ENCODE results near the gene RMND1.
"Not testable (repeated sequence)": the region's sequence is repeated elsewhere in the genome, so short reads cannot be mapped to it uniquely, and the experiment has no call there.

Gene RMND1

DNA sequence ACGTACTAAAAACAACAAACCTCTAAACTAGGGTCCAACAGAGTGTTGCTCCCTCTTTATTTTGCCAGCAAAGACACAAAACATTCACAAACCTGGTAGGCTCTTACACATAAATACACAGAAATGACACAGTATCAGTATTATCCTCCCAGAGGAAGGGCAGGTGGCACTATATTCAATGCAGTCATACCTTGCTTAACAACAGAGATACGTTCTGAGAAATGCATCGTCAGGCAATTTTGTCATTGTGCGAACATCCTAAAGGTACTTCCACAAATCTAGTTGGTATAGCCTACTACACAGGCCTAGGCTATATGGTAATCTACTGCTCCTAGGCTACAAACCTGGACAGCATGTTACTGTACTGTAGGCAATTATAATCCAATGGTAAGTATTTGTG lies 70.2 kb downstream of the RMND1 start:
- DNase-seq, result no peak

DNA sequence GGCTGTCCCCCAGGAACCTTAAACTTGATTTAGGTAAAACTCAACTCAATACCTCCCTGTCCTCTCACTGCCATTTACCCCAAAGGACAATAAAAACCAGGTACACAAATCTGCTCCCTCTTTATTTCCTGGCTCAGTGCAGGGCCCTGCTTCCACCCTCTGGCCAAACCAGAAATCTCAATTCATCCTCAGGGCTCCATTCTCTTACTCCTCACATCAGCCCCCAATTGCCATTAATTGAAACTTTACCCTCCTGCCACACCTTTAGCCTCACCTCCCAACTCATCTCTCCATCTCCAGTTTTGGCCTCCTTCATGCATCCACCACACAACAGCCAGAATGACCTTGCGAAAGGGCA lies 71.1 kb downstream of the RMND1 start:
- DNase-seq, result no peak

DNA sequence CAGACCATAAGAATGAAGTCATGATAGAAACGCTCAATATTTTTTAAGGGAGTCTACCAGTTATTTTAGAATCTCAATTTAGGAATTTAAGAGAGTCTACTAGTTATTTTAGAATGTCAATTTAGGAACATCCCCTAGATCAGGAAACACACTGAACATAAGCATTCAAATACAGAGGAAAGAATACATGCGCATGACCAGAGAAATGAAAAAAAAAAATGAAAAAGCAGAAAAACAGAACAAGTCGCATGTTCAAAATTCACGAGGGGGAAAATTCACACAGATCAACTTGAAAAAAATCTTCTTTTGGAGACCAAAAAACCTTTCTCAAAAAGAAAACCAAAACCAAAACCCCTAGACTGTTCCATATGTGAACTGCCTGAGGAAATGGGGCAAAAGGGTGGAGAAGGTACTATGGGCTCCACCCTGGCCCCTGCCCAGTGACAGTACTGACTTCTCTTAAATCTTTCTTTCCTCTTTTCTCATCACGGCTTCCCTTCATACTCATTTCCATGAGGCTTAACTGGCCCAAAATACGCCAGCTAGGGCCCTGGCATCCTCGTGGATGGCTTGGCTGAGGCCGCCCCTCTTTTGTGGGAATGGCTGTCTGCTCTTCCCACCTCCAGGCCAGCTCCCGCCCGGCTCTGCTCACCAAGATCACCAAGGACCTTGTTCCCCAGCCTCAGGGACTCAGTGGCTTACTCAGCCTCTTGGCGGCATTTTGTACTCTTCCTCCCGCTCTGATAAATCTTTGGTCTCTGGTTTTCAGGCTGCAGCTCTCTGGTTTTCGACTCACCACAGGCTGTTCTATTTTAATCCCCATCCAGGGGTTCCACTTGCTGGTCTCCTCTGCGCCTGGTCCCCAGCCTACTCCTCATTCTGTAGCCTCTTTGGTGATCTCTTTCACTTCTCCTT lies 71.7 kb downstream of the RMND1 start:
- no peak for DNase-seq

DNA sequence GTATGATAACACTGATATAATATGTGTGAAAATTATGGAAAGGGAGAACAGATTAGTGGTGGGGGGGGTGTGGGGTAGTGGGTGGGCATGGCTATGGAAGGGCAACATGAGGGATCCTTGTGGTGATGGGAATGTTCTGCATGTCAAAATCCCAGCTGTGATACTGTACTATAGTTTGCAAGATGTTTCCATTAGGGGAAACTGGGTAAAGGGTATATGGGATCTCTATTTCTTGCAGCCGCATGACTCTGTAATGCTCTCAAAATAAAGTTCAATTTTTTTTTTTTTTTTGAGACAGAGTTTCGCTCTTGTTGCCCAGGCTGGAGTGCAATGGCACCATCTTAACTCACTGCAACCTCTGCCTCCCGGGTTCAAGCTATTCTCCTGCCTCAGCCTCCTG lies 74.8 kb downstream of the RMND1 start:
- DNase-seq, result no peak

DNA sequence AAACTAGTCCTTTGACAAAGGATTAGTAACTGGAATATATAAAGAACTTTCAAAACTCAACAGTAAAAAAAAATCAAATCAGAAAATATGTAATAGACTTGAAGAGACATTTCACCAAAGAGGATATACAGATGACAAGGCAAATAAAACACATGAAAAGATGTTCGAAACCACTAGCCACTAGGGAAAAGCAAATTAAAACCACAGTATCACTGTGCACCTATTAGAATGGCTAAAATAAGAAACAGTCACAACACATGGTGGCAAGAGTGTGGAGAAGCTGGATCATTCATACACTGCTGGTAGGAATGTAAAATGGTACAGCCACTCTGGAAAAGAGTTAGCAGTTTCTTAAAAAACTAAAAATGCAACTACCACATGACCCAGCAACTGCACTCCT lies 75.5 kb downstream of the RMND1 start:
- DNase-seq, result no peak

DNA sequence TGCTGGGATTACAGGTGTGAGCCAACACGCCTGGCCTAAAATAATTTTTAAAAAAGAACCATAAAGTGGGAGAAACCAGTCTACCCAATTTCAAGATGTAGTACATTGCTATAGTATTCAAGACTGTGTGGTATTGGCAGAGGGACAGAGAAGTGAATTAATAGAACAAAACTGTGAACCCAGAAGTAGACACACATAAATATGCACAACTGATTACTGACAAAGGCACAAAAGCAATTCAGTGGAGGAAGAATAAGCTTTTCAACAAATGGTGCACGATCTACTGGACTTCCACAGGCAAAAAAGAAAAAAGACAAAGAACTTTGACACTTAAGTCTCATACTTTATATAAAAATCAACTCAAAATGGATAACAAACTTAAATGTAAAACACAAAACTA lies 76.1 kb downstream of the RMND1 start:
- DNase-seq, result no peak

DNA sequence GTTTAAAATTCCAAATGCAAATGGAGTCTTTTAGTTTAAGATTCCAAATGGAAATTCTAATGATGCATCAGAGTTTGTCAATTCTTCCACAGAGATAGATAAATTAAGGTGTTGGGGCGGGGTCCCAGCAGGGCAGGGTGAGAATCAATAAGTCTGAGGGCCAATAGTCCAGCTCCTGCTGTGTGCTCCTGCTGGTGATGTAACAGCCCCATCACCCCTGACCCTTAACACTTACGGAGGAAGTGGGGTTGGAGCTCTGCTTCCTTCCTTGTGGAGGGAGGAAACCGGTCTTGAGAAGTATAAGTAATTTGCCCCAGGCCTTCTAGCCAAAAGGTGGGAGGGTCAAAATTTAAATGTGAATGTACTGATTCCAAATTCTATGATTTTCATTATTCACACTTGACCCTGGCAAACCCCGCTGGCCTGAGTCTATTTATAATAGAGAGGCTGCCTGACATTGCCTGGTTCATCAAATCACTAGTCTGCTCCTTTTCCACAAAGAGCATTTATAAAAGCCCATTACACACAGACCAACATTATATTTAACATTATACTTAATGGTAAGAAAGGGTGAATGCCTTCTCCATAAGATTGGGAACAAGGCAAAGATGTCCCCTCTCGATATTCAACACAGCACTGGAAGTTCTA lies 77.8 kb downstream of the RMND1 start:
- DNase-seq, result no peak

DNA sequence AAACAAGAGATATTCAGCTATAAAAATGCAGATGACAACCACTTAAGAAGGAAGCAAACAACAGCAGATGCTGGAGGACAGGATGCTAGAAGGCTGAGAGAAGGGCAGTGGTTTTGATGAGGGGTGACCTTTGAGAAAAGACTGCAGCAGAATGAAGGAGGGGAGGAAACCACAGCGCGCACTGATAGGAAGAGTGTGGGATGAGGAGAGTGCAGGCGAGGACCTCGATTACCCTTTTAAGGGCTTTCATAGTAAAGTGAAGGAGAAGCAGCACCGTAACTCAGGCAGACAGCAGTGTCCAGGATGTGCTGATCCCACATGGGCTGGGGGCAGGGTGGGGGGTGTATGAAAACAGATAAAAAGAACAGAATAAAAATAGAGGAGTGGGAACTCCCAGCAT lies 79.8 kb downstream of the RMND1 start:
- no peak for DNase-seq

DNA sequence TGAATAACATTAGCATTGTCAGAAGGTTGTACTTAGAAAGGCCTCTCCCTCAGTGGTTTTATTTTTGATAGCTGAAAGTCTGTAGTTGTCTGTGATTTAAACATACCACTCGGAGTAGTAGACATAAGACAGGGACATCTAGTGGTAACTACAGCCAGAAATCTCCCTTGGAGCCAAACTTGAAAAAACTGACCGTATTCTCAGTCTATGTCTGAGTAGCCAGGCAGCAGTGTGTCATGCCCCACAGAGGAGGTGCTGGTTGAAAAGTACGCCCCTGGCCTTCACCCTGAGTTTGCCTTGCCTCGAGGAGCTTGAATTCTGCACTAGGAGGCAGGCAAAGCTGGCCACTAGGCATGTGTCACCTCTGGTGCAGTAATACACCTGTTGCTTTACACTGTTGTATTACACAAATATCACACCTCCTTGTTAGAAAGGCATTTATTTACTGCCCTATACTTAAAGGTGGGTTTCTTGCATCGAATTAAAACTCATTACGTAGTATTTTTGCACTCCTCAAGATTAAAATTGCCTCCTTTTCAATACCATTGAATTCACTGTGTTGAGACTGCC lies 81.3 kb downstream of the RMND1 start:
- no peak for DNase-seq

DNA sequence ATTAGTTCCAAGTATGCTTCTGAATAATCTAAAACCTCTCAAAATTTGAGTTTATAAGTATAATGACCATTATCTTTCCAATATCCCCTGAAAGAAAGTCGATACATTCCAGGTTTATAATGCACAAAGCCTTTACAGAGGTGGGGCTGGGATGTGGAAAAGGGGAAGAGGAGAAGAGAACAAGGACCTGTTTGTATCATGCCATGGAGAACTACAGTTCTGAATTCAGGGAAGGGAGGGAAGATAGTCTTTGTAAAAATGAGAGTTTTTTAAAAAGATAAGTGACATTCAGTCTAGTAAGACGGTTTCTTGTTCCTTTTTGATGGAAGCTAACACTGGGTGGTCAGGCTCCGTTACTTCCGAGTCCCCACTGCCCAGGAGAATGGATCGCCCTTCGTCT lies 86.7 kb downstream of the RMND1 start:
- no peak for DNase-seq

DNA sequence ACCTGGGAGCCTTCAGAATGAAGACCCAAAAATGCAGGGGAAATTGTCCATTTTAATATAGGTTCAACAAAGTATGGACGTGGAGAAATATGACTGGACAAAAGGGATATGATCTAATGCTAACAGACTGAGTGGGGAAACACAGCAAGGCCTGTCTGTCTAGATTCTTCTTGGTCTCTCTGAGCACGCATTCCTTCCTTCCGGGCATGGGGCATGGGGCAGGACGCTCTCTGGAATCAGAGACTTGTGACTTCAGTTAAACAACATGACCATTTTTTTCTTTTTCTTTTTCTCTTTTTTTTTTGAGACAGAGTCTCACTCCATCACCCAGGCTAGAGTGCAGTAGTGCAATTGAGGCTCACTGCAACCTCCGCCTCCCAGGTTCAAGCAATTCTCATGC lies 92.4 kb downstream of the RMND1 start:
- no peak for DNase-seq

DNA sequence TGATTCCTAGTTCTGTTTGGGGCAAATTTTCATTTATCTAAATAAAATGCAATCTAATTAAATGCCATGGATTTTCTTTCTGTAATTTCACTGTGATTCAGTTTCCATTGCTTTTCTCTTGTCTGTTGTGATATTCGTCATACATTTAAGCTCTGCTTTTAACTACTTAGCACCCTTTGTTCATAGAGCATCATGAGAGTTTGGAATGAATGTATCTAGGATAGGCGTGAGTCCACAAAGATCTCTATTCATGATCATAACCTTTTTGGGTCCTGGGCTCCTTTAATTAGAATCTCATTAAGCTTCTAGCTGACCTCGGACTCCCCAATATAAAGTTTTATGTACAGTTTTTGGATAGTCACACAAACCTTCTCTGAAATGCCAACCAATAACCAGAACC lies 93.5 kb downstream of the RMND1 start:
- no peak for DNase-seq

DNA sequence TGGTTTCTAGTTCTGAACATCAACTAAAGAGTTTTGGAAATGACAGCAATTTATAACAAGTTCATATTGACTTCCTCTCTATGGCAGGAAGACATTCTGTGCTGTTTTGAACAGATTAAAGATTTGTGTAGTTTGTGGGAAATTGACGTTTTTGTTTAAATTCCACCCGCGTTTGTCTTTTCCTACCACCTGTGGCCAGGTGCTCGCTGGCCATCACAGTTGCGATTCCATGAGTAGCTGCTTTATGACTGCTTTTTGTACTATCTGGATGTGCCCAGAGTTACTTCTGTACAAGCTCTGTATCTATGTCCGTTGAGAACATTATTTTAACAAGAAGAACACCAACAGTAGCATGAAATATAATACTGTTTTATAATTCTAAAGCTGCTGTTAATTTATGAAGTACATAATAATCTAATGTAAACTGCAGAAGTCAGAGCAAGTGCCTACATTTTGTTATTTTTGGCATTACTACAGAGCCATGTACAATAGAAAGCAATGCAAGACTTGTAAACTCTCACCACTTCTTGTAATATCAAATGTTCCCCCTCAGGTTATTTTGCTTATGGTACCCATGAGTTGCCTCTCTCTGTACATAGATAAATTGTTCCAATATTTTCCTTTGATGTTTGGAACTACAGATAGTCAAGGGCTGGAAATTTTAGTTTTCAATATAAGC lies 94.0 kb downstream of the RMND1 start:
- DNase-seq, result no peak

DNA sequence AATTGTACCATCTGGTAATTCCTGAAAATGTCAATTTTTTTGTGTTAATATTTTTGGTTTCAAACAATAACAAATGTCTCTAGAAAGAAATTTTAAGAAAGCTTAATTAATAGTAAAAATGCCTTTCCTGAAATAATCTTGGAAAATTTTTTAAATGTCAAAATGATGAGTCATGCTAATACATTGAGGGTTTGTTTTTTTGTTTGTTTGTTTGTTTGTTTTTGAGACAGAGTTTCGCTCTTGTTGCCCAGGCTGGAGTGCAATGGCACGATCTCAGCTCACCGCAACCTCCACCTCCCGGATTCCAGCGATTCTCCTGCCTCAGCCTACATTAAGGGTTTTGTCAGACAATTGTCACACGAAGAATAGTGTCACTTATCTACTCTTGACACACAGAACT lies 94.9 kb downstream of the RMND1 start:
- DNase-seq, result not testable (repeated sequence)

All from NCI-H187 treated with DMSO at 0.1 percent for 48 hours (cell line).